ENCODE data around the gene CDK17.

The CDK17 gene

GRCh38 chr12:96263449-96263902, 136.8 kb downstream of the CDK17 start:
- Histone ChIP-seq H3K9ac (ENCODE audit: low read length) (no peak overlapping the region), H3K27me3 (ENCODE audit: control insufficient read depth in 1 of 2, insufficient read depth in 1 of 2, low read length in 2 of 2) (no peaks in the 10 kb centered on the region), H3K4ac (ENCODE audit: low read depth in 1 of 2, low read length in 2 of 2) (no peak overlapping the region), H3K36me3 (ENCODE audit: control insufficient read depth in 1 of 2, insufficient read depth in 2 of 2, low read depth in 1 of 2, low read length in 2 of 2) (peaks cover 30 to 84% of the 10 kb centered on the region in 2 experiments), H2BK120ac (ENCODE audit: low read depth, low read length) (no peak overlapping the region), H2BK5ac (ENCODE audit: low read depth, low read length, poor library complexity, severe bottlenecking) (no peak overlapping the region), H3K23ac (ENCODE audit: low read length in 2 of 2) (no peak overlapping the region), H2AK5ac (ENCODE audit: low read length, severe bottlenecking) (no peak overlapping the region), H3K14ac (ENCODE audit: low read length in 2 of 2) (no peak overlapping the region), H2BK15ac (ENCODE audit: low read depth, poor library complexity, severe bottlenecking) (no peak overlapping the region), H2AFZ (ENCODE audit: low read depth, low read length) (no peak overlapping the region), H3K27ac (ENCODE audit: low read length, poor library complexity, severe bottlenecking) (no peak overlapping the region), H3K4me1 (ENCODE audit: control insufficient read depth, insufficient read depth, low read depth, low read length) (peaks cover 5% of the 10 kb centered on the region), H3K4me3 (ENCODE audit: insufficient read depth in 1 of 2, low read depth in 1 of 2, low read length in 2 of 2) (no peak overlapping the region), H4K91ac (ENCODE audit: low read length) (no peak overlapping the region), H3K4me2 (ENCODE audit: low read length, poor library complexity, severe bottlenecking) (no peak overlapping the region), H3K9me3 (ENCODE audit: control insufficient read depth, low read length) (no peaks in the 10 kb centered on the region), H2BK12ac (ENCODE audit: low read length in 2 of 2) (no peak overlapping the region), H3K79me1 (replicated peaks; ENCODE audit: low read length, poor library complexity, severe bottlenecking) (peaks cover 10% of the 10 kb centered on the region), H4K8ac (ENCODE audit: low read length) (no peak overlapping the region), H3K18ac (ENCODE audit: low read depth in 1 of 2, low read length in 2 of 2) (peak overlapping the region in 1 of 2 experiments; percentile 34)
- WGBS = 56% methylated on average over 11 of the region's 11 CpGs
- peak; percentile 74 for DNase-seq

DNA sequence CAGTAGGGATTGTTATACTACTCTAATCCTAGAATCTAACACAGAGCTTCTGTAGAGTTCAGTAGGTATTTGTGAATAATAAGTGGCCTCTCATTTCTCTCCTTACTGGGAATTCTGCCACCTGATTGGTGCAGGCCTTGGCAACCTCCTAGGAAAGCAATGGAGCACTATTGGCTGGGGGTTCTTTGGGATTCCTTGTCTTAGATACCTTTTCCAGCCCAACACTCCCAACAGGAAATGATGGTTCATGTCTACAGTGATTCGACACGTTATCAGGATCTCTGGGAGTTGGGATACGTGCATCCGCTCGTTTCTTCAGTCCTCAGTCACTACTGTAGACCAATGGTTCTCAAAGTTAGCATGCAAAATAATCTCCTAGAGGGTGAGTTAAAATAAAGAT, 138.7 kb downstream of the CDK17 start:
- Histone ChIP-seq H2BK12ac (ENCODE audit: low read length in 2 of 2) (no peak overlapping the region), H4K91ac (ENCODE audit: low read length) (no peak overlapping the region), H3K4me1 (ENCODE audit: control insufficient read depth, insufficient read depth, low read depth, low read length) (peaks cover 13% of the 10 kb centered on the region), H3K14ac (ENCODE audit: low read length in 2 of 2) (no peak overlapping the region), H3K23ac (ENCODE audit: low read length in 2 of 2) (no peak overlapping the region), H3K4ac (ENCODE audit: low read depth in 1 of 2, low read length in 2 of 2) (no peak overlapping the region), H3K18ac (ENCODE audit: low read depth in 1 of 2, low read length in 2 of 2) (no peak overlapping the region), H2BK120ac (ENCODE audit: low read depth, low read length) (no peak overlapping the region), H3K4me3 (ENCODE audit: insufficient read depth in 1 of 2, low read depth in 1 of 2, low read length in 2 of 2) (no peak overlapping the region), H4K8ac (ENCODE audit: low read length) (no peak overlapping the region), H2BK5ac (ENCODE audit: low read depth, low read length, poor library complexity, severe bottlenecking) (no peak overlapping the region), H2AFZ (ENCODE audit: low read depth, low read length) (no peak overlapping the region), H3K9ac (ENCODE audit: low read length) (no peak overlapping the region), H3K9me3 (ENCODE audit: control insufficient read depth, low read length) (no peaks in the 10 kb centered on the region), H2BK15ac (ENCODE audit: low read depth, poor library complexity, severe bottlenecking) (no peak overlapping the region), H3K79me1 (replicated peaks; ENCODE audit: low read length, poor library complexity, severe bottlenecking) (peaks cover 8% of the 10 kb centered on the region), H3K36me3 (ENCODE audit: control insufficient read depth in 1 of 2, insufficient read depth in 2 of 2, low read depth in 1 of 2, low read length in 2 of 2) (peaks cover 28 to 76% of the 10 kb centered on the region in 2 experiments), H3K27me3 (ENCODE audit: control insufficient read depth in 1 of 2, insufficient read depth in 1 of 2, low read length in 2 of 2) (no peaks in the 10 kb centered on the region), H3K27ac (ENCODE audit: low read length, poor library complexity, severe bottlenecking) (no peak overlapping the region), H2AK5ac (ENCODE audit: low read length, severe bottlenecking) (no peak overlapping the region), H3K4me2 (ENCODE audit: low read length, poor library complexity, severe bottlenecking) (no peak overlapping the region)
- DNase-seq = no peak
- WGBS = no CpG with 5 or more reads among the region's 5 CpGs

GRCh38 chr12:96260644-96261043, 139.6 kb downstream of the CDK17 start:
- 97% methylated on average over 3 of the region's 3 CpGs for WGBS
- H4K91ac ChIP-seq (ENCODE audit: low read length) = no peak overlapping the region
- H3K4ac ChIP-seq (ENCODE audit: low read depth in 1 of 2, low read length in 2 of 2) = no peak overlapping the region
- H3K9ac ChIP-seq (ENCODE audit: low read length) = no peak overlapping the region
- H3K9me3 ChIP-seq (ENCODE audit: control insufficient read depth, low read length) = no peaks in the 10 kb centered on the region
- H3K23ac ChIP-seq (ENCODE audit: low read length in 2 of 2) = no peak overlapping the region
- no peak overlapping the region for H2AK5ac ChIP-seq (ENCODE audit: low read length, severe bottlenecking)
- H2BK5ac ChIP-seq (ENCODE audit: low read depth, low read length, poor library complexity, severe bottlenecking) = no peak overlapping the region
- no peak for DNase-seq
- H3K27ac ChIP-seq (ENCODE audit: low read length, poor library complexity, severe bottlenecking) = peak overlapping the region; percentile 1
- no peak overlapping the region for H2BK12ac ChIP-seq (ENCODE audit: low read length in 2 of 2)
- peaks cover 28 to 69% of the 10 kb centered on the region in 2 experiments for H3K36me3 ChIP-seq (ENCODE audit: control insufficient read depth in 1 of 2, insufficient read depth in 2 of 2, low read depth in 1 of 2, low read length in 2 of 2)
- H2AFZ ChIP-seq (ENCODE audit: low read depth, low read length) = no peak overlapping the region
- no peak overlapping the region for H3K4me2 ChIP-seq (ENCODE audit: low read length, poor library complexity, severe bottlenecking)
- H3K27me3 ChIP-seq (ENCODE audit: control insufficient read depth in 1 of 2, insufficient read depth in 1 of 2, low read length in 2 of 2) = no peaks in the 10 kb centered on the region
- peaks cover 9% of the 10 kb centered on the region for H3K79me1 ChIP-seq (replicated peaks; ENCODE audit: low read length, poor library complexity, severe bottlenecking)
- peaks cover 17% of the 10 kb centered on the region for H3K4me1 ChIP-seq (ENCODE audit: control insufficient read depth, insufficient read depth, low read depth, low read length)
- no peak overlapping the region for H3K4me3 ChIP-seq (ENCODE audit: insufficient read depth in 1 of 2, low read depth in 1 of 2, low read length in 2 of 2)
- no peak overlapping the region for H2BK120ac ChIP-seq (ENCODE audit: low read depth, low read length)
- no peak overlapping the region for H3K18ac ChIP-seq (ENCODE audit: low read depth in 1 of 2, low read length in 2 of 2)
- H3K14ac ChIP-seq (ENCODE audit: low read length in 2 of 2) = no peak overlapping the region
- H4K8ac ChIP-seq (ENCODE audit: low read length) = no peak overlapping the region
- H2BK15ac ChIP-seq (ENCODE audit: low read depth, poor library complexity, severe bottlenecking) = no peak overlapping the region

DNA sequence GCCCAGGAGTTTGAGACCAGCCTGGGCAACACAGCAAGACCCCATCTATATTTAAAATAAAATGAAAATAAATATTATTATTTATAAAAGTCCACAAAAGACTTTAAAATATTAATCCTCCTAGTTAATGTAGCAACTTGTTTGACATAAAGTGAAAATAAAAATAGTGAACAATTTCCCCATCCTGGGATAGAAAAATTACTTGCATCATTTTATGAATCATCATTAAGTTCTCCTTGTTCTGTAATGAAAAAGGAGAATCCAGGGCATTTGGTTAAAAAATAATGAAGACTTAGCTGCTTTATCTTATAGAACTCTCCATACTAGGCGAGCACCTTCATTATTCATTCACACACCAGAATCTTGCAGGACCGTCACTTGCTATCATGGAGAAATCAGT, 140.0 kb downstream of the CDK17 start:
- H3K4me3 ChIP-seq (ENCODE audit: insufficient read depth in 1 of 2, low read depth in 1 of 2, low read length in 2 of 2) = no peak overlapping the region
- no peak overlapping the region for H2BK15ac ChIP-seq (ENCODE audit: low read depth, poor library complexity, severe bottlenecking)
- H3K4ac ChIP-seq (ENCODE audit: low read depth in 1 of 2, low read length in 2 of 2) = no peak overlapping the region
- H3K23ac ChIP-seq (ENCODE audit: low read length in 2 of 2) = no peak overlapping the region
- H3K4me2 ChIP-seq (ENCODE audit: low read length, poor library complexity, severe bottlenecking) = no peak overlapping the region
- no peak overlapping the region for H2BK5ac ChIP-seq (ENCODE audit: low read depth, low read length, poor library complexity, severe bottlenecking)
- no peak overlapping the region for H4K91ac ChIP-seq (ENCODE audit: low read length)
- H3K9me3 ChIP-seq (ENCODE audit: control insufficient read depth, low read length) = no peaks in the 10 kb centered on the region
- H3K9ac ChIP-seq (ENCODE audit: low read length) = no peak overlapping the region
- WGBS = 95% methylated on average over 2 of the region's 2 CpGs
- H3K4me1 ChIP-seq (ENCODE audit: control insufficient read depth, insufficient read depth, low read depth, low read length) = peaks cover 18% of the 10 kb centered on the region
- no peak overlapping the region for H2BK12ac ChIP-seq (ENCODE audit: low read length in 2 of 2)
- peaks cover 25 to 66% of the 10 kb centered on the region in 2 experiments for H3K36me3 ChIP-seq (ENCODE audit: control insufficient read depth in 1 of 2, insufficient read depth in 2 of 2, low read depth in 1 of 2, low read length in 2 of 2)
- DNase-seq = no peak
- H3K79me1 ChIP-seq (replicated peaks; ENCODE audit: low read length, poor library complexity, severe bottlenecking) = peaks cover 9% of the 10 kb centered on the region
- no peak overlapping the region for H3K14ac ChIP-seq (ENCODE audit: low read length in 2 of 2)
- H3K18ac ChIP-seq (ENCODE audit: low read depth in 1 of 2, low read length in 2 of 2) = no peak overlapping the region
- H4K8ac ChIP-seq (ENCODE audit: low read length) = no peak overlapping the region
- H2AK5ac ChIP-seq (ENCODE audit: low read length, severe bottlenecking) = no peak overlapping the region
- no peak overlapping the region for H3K27ac ChIP-seq (ENCODE audit: low read length, poor library complexity, severe bottlenecking)
- no peak overlapping the region for H2AFZ ChIP-seq (ENCODE audit: low read depth, low read length)
- H3K27me3 ChIP-seq (ENCODE audit: control insufficient read depth in 1 of 2, insufficient read depth in 1 of 2, low read length in 2 of 2) = no peaks in the 10 kb centered on the region
- H2BK120ac ChIP-seq (ENCODE audit: low read depth, low read length) = no peak overlapping the region
